ENCODE results near the gene GOT1.
A peak's percentile ranks its signal among the peaks of the same experiment; 100 is the strongest.

The GOT1 gene

DNA sequence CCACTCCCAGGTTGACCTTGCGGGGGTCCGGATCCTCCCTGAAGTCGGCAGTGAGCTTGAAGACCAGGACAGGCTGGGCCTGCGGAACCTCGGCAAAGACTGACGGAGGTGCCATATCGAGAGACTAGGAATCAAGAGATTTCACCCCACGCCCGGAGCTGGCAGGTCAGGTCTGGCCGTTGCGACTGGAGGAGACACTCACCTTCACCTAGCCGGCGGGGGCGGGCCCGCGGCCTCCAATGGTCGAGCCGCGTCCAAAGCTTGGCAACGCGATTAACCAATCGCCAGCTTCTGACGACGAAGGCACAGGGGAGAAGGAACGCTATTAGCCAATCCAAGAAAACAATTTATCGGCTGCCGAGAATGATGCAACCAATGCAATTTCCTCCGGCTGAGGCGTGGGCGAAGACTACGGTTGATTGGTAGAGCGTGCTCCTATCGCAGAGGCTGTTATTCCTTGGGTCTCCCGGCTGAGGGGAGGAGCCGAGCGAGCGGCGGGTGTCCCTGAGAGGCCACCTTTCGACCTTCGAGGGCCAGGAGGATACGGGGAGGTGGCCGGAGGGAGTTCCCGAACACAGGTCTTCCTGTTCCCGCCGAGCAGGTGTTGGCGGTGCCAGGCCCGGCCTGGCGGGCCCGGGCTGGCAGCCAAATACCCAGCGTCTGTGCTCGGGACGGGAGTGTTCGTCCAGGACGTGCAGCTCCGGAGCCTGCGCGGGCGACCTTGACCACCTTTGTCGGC lies at the start of gene GOT1:
Gene GOT1, minus strand, starts transcription at position 174 of the 739 bp plus-strand sequence. Its CDS starts 59 bp downstream, at position 115.
- peak; percentile 65 for DNase-seq

DNA sequence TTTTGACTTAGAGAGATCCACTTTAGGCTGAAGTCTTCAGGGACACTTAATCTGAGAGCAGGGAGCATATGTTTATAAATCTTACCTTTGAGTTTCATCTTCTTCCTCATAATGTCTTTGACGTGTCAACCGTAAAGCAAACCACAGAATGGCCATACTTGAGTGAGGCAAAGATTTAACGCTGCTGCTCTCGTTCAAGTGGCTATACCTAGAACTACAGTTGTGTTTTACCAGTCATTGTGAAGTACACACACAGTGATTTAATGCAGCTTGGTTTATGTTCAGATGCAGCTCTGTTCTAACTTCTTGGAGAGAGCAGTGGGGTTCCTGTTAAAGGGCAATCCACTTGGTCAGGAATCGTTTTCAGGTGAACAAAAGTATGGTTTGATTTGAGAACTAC lies 39.9 kb upstream of the GOT1 start:
- DNase-seq = no peak

DNA sequence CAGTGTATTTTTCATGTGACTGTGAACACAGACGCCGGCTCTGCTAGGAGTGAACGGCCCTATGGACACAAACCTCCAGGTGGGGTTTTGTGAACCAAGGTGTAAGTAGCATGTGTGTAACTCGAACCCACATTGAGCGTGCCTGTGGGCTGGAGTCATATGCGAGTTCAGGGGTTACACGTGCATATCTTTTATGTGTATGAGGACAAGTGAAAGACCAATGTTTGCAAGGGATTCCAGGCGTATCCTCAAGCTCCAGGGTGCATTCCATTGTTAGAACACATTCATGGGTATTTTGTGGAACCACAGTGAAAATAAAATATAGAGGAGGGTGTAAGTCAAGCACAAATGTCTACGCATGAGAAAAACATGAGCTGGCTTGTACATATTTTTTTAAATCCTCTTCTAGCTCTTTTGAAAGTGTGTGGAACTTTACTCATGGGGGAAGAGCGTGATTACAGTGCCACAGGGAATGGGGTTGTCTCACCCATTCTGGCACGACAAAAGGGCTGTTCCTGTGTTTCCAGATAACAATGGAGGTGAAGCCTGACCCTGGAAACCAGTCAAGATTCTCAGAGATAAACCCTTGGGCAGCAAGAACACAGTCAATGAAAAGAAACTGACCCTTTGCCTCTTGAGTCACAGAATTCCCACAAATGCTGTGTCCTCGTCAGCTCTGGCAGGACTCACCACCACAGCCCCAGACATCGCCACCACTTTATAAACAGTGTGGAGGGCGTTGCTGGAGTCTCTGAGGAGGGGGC lies 37.0 kb upstream of the GOT1 start:
- DNase-seq = no peak

DNA sequence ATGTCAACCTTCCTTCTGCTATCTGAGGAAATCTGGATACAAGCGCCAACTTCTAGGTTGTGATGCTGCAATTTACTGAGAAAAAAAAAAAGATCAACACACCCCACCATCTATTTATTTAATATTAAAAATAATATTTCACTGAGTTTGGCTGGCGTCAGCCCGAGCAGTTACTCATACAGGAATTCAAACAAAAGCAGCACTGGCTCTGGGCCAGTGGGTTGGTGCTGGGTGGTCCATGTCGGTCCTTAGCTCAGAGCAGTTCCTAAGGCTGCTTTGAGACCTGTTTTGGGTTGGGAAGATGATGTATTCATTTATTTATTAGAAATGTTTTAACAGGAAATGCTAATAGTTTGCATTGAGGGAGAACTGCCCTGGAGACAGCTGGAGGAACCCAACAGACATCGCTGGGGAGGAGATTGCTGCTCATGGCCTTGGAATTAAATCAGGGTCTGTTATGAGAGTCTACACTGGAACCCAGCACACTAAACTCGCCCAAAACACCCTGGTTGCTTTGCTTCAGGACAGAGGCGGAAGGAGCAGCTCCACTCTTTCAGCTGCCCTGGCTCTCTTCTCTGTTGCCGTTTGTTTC lies 36.3 kb upstream of the GOT1 start:
- DNase-seq = no peak

DNA sequence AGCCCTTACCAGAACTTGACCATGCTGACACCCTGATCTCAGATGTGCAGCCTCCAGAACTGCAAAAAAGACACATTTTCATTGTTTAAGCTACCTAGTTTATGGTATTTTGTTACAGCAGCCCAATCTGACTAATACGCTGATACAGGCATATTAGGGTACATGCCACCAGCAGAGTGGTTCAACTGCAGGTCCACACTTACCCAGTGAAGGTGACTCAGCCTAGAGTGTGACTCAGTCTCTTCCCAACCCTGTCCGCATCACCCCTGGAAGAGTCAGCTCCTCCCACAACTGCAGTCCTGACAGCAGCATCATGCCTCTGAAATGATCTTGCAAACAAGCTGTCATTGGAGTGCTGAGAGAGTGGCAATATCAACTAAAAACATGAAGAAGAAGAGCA lies 30.8 kb upstream of the GOT1 start:
- DNase-seq = no peak

DNA sequence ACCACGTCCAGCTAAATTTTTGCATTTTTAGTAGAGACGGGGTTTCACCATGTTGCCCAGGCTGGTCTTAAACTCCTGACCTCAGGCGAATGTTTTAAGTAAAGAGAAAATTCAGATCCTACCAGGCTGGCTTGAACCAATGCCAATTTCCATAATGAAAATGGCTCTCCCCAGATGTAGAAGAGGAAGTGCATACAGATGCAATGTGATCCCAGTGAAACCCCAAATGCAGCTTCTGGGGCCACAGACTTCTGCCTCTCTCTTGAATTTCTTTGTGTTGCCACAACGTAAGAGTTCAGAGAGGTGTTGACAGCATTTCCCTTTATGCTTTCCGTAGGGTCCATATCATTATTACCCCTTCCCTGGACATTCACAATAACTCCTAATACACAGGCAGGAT lies 29.6 kb upstream of the GOT1 start:
- DNase-seq = no peak

DNA sequence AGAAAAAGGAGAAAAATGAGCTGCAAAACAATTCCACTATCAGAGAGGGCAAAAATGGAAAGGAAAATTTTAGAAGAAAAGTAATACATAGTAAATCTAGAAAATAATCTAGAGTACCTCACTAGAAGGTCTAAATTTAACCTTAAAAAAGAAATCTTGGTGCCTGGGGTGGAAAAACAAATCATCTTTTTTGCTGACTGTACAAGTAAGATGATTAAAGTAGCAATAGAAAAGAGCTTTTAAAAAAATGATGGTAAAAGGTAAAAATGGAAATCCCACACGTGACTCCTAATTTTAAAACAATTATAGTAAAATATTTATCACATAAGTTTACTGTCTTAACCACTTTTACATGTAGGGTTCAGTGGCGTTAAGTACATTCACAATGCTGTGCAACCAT lies 28.8 kb upstream of the GOT1 start:
- no peak for DNase-seq

DNA sequence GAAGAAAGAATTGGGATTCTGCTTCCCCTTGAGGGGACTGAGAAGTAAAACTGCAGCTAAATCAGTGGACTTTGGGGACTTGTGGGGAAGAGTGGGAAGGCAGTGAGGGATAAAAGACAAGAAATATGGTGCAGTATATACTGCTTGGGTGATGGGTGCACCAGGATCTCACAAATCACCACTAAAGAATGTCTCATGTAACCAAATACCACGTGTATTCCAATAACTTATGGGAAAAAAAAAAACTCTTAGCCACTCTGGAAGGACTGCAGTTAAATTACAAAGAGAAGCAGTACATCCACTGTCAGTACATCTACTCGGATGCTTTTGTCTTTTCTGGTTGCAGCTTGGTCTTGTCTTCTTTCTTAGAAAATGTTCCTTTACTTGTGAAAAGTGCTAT lies 27.4 kb upstream of the GOT1 start:
- DNase-seq = no peak

DNA sequence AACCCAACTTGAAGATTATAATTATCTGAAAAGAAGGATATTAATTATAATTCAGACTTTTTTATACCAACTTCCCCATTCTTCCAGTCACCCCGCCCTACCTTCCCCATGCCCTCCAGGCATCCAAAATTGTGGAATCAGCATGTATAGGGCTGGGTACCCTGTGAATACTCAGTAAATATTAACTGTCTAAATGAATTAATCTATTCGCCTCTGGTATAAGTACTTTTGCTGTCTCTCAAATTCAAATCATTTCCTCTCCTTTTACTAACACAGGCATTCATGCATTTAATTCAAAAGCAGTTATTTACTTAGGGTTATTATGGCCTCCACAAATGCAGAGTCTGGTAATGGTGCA lies 26.5 kb upstream of the GOT1 start:
- no peak for DNase-seq

DNA sequence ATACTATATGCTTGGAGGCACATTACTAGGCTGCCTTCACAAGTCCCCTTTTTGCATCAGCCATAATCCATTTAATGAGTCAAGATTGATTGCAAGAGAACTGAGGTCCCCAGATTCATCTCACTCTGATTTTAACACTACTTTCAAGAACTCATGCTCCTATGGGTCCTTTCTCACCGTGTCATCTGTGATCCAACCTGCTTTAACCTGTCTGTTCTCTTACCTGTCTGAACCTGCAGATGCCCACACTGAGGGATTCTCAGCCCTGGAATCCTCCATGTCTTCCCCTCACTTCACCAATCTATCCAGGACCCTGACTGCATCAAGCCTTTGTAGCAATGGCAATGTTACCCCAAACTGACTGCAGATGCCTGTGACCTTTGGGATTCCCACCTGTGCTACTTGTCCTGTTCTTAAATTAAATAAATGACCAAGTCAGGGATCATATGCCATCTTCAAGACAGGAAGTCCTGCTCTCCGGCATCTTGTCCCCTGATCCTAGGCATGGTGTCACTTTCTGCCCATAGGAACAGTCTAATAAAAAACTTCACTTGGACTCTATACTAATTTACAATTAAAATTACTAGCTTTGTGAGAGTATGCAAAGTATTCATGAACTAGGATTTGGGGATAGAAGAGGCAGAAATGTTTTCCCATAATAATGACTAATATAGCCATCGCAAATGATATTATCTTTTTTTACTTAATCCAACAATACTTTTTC lies 25.9 kb upstream of the GOT1 start:
- DNase-seq = no peak

DNA sequence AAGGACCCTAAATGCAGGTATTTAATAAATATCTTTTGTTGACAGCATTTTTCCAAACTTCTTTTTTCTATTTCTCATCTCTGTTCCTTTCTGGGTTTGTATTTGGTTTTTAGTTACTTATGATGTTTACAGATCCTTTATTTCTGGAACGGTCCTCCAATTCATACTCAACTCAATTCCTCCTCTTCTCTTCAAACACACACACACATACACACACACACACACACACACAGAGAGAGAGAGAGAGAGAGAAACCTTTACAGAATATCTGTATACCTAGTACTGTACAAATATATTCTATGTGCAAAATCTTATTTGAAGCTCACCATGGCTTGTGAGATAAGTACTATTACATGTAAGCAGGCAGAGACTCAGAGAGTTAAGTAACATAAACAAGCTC lies 21.6 kb upstream of the GOT1 start:
- no peak for DNase-seq

DNA sequence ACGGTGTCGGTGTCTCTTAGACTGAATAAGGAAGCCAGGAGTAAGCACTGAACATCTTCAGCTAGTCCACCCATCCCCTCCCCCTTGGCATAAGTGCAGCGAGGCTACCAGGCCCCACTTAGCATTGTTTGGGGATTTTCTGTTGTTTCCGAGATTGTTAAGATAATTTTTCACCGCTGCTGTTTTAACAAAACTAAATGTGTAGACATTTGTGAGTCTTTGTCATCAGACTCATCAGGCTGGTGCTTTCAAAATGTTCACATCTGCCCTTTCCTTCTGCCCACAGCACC lies 21.0 kb upstream of the GOT1 start:
- DNase-seq = no peak

DNA sequence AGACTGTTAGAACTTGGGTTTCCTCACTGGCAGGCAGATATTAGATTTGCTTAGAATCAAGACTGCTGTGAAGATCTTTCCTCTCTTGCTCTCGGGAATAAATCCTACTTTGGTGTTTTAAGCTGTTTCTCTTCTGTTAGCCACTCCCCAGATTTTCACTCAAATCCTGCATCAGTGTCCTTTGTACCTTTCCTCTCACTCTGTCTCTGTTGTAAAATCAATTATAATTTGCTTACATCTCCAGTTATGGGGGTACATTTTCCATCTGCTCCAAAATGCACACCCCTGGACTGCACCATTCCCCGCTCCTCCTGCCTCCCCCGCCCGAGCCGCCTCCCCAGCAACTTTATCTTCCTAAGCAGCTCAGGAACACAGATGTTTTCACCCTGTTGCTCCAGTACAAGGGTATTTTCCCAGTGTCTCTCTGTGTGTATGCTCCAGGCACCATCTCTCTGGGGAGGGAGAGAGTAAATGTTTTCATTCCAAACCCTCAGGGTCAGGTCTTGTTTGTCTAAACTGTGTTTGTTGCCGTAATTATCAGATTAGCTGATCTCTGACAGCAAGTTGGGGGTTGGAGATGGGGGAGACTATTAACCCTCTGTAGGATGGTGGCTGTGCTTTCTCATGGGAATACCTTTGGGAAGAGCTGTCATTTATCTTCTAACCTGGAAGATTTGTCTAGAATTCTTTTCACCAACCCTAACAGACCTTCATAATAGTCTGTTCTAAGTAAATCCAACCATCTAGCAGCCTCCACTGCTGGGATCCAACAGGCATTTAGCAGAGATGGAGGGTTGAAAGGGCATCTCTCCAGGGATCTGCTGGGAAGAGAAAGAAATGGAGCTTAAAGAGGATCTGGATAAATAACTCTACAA lies 20.4 kb upstream of the GOT1 start:
- no peak for DNase-seq

DNA sequence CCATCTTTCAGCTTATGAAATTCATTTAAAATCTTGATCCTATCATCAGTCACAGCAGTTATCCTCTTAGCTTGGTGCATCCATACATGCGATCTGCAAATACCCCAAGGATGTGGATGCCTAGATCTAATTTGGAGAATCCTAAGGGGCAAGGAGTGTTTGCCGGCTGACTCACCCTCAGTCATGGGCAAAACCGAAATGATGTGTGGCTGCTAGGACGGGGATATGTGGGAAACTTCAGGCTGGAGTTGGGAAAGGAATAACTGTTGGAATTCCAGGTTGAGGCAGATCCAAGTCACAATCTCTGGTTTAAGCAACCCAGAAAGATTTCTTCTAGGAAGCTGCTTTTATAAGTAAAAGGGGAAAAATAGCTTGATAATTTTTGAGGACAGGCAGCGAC lies 19.7 kb upstream of the GOT1 start:
- DNase-seq = no peak

DNA sequence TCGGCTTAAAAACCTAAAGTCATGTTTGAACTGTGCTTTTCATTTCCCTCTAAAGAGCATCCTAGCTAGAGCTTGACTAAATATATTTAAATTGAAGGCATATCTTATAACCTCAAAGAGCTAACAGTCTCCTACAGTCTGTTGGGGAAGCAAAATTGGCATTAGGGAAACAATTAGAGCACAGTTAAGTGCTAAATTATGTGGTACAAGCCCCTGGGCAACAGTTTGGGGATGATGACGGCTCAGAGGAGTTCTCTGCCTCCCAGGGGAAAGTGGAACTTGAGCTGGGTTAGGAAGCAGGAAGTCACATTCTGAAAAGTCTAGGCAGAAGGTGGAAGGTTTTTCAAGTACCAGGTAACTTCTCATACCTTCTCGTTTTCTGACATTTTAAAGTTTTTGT lies 18.6 kb upstream of the GOT1 start:
- no peak for DNase-seq

DNA sequence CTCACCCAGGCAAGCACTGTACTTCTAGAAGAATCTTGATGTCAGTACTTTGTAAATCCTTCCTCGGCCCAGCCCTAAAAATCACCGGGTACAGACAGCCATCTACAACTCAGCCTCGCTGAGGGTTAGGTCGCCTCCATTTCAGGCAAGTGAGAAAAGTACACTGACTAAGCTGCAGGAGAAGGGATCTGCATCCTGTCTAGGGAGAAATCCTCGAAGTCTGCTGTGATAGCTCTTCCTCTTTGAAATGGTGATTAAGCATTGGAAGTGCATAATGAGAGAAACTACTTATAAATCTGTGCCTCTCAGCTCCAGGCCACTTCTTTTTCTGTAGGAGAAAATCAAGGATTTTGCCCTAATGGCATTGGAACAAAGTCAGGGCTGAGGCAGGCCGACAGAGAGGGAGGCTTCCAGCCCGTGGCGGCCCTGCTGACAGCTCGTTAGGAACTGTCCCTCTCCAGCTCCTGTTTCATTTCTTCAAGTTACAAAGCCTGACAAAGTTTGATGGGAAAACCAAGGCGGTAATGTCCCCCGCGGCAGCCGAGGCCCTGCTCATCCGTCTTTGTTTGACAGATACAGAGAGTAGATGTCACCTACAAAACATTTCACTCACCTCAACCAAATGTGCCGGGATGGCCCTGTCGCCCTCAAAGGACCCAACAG lies 14.1 kb upstream of the GOT1 start:
- no peak for DNase-seq

DNA sequence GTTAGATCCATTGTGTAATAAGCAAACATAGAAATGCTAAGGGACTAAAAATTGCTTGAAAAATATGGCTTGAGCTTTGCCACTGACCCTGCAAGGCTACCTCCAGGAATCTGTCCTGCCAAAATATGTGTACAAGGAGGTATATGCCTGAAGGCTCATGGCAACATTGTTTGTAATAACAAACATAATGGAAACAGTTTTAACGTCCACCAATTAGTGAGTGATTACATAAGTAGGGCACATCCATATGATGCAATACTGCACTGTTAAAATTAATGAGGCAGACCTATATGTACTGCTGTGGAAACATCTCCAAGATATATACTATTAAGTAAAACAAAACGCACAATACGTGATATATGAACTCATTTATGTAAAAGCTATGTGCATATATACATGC lies 13.1 kb upstream of the GOT1 start:
- no peak for DNase-seq

DNA sequence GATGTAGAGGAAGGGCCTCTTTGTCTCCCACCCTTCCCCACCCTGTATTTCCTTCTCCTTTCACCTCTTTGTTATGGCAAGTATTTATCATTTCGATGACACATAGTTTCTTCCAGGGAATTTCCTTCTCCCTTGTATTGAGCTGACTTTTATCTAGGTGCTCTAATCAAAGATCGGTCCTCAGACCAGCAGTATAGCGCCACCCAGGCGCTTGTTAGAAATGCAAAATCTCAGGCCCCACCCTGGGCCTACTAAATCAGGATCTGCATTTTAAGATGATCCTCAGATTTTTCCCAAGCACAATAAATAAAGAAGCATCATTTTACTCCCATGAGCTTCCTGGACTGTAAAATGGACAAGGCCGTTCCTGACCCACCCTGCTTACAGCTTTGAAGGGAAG lies 12.0 kb upstream of the GOT1 start:
- no peak for DNase-seq

DNA sequence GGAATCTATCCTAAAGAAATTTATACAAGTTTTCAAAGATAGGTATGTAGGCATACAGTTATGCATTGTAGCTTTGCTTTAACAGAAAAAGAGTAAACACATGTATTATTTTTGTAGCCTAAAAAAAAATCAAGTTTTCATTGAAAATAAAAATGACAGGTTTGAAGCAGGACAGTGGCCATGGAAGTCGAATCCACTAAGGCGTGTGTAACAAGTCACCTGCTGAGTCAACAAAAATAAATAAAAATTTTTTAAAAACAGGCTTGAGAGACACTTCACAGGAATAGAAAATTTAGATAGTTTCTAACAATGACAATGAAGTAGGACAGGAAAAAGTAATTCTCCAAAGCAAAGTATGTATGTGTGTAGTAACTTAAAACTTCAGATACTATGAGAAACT lies 8.5 kb upstream of the GOT1 start:
- no peak for DNase-seq

DNA sequence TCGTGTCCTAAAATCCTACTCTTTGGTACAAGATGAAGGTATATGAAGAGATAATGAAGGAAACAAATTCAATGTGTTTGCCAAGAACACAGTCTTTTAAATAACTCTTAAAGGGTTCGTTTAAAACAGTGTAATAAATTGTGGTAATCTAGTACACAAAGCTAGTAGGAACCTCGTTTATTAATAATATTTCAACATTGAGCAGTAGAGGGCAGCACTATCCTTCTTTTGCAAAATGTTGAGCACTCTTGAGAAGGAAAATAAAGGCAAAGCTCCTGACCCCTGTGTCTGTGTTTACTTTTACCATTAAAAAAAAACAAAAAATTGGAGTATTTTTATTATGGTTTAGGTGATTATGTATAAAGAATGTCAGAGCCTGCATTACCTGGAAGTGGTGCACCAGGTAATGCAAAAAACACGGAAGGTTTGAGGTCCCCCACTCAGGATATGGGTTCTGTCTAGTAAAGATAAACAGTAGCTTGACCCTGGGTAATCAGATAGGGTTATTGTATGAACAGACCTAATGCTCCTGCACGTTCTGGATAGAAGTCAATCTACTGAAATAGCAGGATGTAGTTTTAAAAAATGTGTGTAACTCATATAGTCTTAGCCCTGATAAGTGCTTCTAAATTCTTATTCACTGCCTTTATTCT lies 5.7 kb upstream of the GOT1 start:
- DNase-seq = no peak

DNA sequence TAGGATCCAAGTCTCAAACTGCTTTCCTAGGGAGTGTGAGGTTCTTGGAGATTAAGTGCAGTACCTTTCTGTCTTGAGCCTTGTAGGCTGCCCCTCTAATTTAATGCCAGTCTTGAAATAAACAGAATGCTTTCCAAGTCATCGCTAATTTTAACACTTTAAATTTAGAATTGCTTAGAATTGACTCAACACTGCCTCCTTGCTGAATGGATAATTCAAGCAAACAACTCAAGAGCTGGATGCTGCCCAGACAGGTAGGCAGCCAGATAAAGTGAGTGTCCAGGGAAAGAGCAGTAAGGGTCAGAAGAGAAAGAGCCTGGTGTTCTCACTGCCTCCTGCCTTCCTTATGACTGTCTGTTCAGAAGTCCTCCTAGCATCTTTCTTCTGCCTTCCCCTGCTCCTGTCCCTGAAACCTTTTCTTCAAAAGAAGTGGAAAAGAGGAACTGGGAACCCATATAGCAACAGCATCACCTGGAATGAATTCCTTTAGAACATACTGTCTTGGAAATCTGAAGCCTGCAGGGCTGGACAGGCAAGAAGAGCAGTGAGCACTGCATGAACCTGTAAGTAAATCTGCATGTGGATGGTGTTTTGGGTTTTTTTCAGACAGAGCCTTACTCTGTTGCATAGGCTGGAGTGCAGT lies 3.1 kb upstream of the GOT1 start:
- no peak for DNase-seq

Measured in NCI-H1417 treated with DMSO at 0.1 percent for 48 hours (cell line).